Kidney tubule cell (primary cell): ENCODE results near the gene ZCCHC7.
"Not testable (repeated sequence)": the region's sequence is repeated elsewhere in the genome, so short reads cannot be mapped to it uniquely, and the experiment has no call there.

Experiments
- DNase-seq: peaks from one replicate; pipeline ENCODE4 v3.0.0-alpha.2; 2018; ENCODE audit warnings: low spot score

The ZCCHC7 gene

GRCh38 chr9:37377688-37378612 is 257.6 kb downstream of the ZCCHC7 start:
- DNase-seq, result no peak

GRCh38 chr9:37378613-37379004 is 258.2 kb downstream of the ZCCHC7 start:
- DNase-seq, result no peak

- DNase-seq, result no peak
Measured at GRCh38 chr9:37379835-37380234, 259.5 kb downstream of the ZCCHC7 start.

- no peak for DNase-seq
Measured at GRCh38 chr9:37380570-37380969, 260.2 kb downstream of the ZCCHC7 start.

- DNase-seq, result no peak
Measured at GRCh38 chr9:37381094-37381741, 260.8 kb downstream of the ZCCHC7 start.

- DNase-seq, result no peak
Measured at GRCh38 chr9:37382161-37382981, 262.0 kb downstream of the ZCCHC7 start.

GRCh38 chr9:37382982-37383357 is 262.6 kb downstream of the ZCCHC7 start:
- no peak for DNase-seq

GRCh38 chr9:37383393-37383792 is 263.0 kb downstream of the ZCCHC7 start:
- DNase-seq, result no peak

- no peak for DNase-seq
Measured at GRCh38 chr9:37383876-37384746, 263.7 kb downstream of the ZCCHC7 start.

- no peak for DNase-seq
Measured at GRCh38 chr9:37385286-37385685, 264.9 kb downstream of the ZCCHC7 start.

- DNase-seq, result no peak
Measured at GRCh38 chr9:37386988-37387387, 266.6 kb downstream of the ZCCHC7 start.

- peak; percentile 41 for DNase-seq
Measured at GRCh38 chr9:37390759-37391158, 270.4 kb downstream of the ZCCHC7 start.

GRCh38 chr9:37392272-37392671 is 271.9 kb downstream of the ZCCHC7 start:
- no peak for DNase-seq

- DNase-seq, result no peak
Measured at GRCh38 chr9:37395229-37395628, 274.9 kb downstream of the ZCCHC7 start.

GRCh38 chr9:37395663-37396062 is 275.3 kb downstream of the ZCCHC7 start:
- DNase-seq, result no peak

- DNase-seq, result not testable (repeated sequence)
Measured at GRCh38 chr9:37397948-37398347, 277.6 kb downstream of the ZCCHC7 start.

- DNase-seq, result no peak
Measured at GRCh38 chr9:37398464-37399025, 278.2 kb downstream of the ZCCHC7 start.

GRCh38 chr9:37399336-37399735 is 279.0 kb downstream of the ZCCHC7 start:
- no peak for DNase-seq

GRCh38 chr9:37404590-37404989 is 284.2 kb downstream of the ZCCHC7 start:
- DNase-seq, result no peak

- no peak for DNase-seq
Measured at GRCh38 chr9:37405350-37405749, 285.0 kb downstream of the ZCCHC7 start.

- no peak for DNase-seq
Measured at GRCh38 chr9:37405764-37406380, 285.5 kb downstream of the ZCCHC7 start.
